ENCODE results near the gene AKNA.
"Not testable (repeated sequence)": the region's sequence is repeated elsewhere in the genome, so short reads cannot be mapped to it uniquely, and the experiment has no call there.

AKNA gene

DNA sequence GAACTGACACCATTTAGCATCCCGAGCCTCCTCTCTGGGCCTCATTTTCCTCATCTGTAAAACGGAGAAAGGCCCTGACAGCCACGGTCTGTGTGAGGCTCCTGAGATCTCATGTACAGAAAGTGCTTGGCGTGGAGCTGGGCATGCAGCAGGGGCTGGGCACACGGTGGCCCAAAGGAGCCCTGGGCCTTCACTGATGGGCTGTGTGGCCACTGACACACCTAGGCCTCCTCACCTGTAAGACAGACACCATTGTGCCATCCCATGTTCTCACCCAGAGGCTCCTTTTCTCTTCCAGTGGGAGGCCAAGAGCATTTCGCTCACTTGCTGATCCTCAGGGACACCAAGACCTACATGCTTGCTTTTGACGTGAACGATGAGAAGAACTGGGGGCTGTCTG lies 63.3 kb downstream of the AKNA start:
- H3K27ac ChIP-seq = no peak overlapping the region
- no peaks in the 10 kb centered on the region for H4K20me1 ChIP-seq
- TF ChIP-seq Cebpa-rat (IDR thresholded peaks at IDR 0.05) = no peak
- H3K9ac ChIP-seq = no peak overlapping the region
- H3K27me3 ChIP-seq = no peaks in the 10 kb centered on the region
- no peak overlapping the region for H3K4me2 ChIP-seq
- H3K4me1 ChIP-seq = no peaks in the 10 kb centered on the region
- no peak overlapping the region for H3K4me3 ChIP-seq
- no peaks in the 10 kb centered on the region for H3K36me3 ChIP-seq
- no peaks in the 10 kb centered on the region for H3K9me3 ChIP-seq

DNA sequence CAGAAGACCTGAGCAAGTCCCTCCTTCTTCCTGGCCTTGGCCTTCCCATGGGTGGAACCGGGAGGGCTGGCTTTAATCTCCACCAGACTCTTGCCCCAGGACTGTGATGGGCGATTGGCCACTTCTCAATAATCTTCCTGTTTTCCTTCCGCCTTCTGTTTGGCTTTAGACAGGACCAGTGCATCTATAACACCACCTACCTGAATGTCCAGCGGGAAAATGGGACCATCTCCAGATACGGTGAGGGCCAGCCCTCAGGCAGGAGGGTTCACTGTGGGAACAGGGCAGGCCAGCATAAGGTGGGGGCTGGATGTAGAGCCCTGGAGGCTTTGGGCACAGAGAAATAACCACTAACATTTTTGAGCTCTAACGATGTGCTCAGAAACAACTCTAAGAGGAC lies 63.9 kb downstream of the AKNA start:
- H3K4me1 ChIP-seq, H3K9me3 ChIP-seq, H3K27me3 ChIP-seq, H3K4me2 ChIP-seq, H3K36me3 ChIP-seq, H4K20me1 ChIP-seq, H3K4me3 ChIP-seq, H3K9ac ChIP-seq, H3K27ac ChIP-seq: not testable (repeated sequence)

DNA sequence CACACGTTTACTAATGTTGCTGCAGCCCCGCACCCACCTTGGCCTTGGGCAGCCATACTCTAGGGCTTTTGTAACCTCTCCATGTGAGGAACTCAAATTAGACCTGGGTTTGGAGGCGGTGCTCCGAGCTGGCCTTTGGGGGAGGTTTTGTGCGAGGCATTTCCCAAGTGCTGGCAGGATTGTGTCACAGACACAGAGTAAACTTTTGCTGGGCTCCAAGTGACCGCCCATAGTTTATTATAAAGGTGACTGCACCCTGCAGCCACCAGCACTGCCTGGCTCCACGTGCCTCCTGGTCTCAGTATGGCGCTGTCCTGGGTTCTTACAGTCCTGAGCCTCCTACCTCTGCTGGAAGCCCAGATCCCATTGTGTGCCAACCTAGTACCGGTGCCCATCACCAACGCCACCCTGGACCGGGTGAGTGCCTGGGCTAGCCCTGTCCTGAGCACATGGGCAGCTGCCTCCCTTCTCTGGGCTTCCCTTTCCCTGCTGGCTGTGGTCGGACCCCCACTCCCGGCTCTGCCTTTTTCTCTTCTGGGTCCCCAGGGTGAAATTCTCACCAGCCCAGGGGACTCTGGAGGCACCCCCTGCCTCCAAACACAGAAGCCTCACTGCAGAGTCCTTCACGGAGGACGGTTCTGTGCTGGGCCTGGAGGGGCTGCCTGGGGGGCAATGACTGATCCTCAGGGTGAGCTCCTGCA lies 64.8 kb downstream of the AKNA start, which contains the start of gene ORM1:
TSS of gene ORM1 (plus strand) at position 268 of the 701 bp plus-strand sequence. CDS start at position 304, 36 bp downstream.
- H4K20me1 ChIP-seq, H3K4me1 ChIP-seq, H3K4me3 ChIP-seq, H3K27me3 ChIP-seq, H3K9ac ChIP-seq, H3K27ac ChIP-seq, H3K36me3 ChIP-seq, H3K9me3 ChIP-seq, H3K4me2 ChIP-seq: not testable (repeated sequence)

DNA sequence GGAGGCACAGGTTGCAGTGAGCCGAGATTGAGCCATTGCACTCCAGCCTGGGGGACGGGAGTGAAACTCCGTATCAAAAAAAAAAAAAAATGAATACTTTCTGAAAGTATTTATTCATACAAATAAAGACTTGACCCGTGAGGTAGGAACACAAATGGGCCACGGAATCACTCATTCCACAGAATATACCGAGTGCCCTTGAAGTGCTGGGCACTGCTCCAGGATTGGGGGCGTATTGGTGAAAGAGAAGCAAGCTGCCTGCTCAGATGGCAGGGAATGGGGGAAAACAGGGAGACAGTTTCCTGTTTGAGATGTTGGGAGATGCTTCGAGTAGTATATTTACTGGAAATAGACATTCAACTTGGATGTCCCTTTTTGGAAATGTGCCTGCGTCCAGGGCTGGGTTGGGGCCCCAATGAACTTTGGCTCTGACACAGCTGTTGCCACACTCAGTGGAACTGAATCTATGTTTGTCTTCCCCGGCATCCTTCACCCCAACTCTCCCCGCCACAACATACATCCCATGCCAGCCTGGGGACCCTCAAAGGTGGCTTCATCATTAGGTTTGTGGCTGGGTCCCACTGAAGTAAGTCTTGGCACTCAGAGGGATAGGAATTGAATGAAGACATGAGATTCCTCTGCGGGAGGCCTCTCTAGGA lies 65.5 kb downstream of the AKNA start:
- not testable (repeated sequence) for H3K4me1 ChIP-seq, H3K4me3 ChIP-seq, H4K20me1 ChIP-seq, H3K36me3 ChIP-seq, H3K27me3 ChIP-seq, H3K27ac ChIP-seq, H3K9ac ChIP-seq, H3K9me3 ChIP-seq, H3K4me2 ChIP-seq

DNA sequence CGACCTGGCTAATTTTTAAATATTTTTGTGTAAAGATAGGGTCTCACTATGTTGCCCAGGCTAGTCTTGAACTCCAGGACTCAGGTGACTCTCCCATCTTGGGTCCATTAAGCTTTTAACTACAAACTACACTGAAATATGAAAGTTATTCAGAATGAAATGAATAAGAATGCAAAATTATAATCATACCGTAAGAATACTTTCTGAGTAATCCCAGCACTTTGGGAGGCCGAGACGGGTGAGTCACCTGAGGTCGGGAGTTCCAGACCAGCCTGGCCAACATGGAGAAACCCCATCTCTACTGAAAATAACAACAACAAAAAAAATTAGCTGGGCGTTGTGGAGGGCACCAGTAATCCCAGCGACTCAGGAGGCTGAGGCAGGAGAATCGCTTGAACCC lies 66.0 kb downstream of the AKNA start:
- Histone ChIP-seq H3K27ac (no peak overlapping the region), H3K9ac (no peak overlapping the region), H4K20me1 (no peaks in the 10 kb centered on the region), H3K4me1 (peaks cover 10% of the 10 kb centered on the region), H3K36me3 (no peaks in the 10 kb centered on the region), H3K27me3 (no peaks in the 10 kb centered on the region), H3K9me3 (no peaks in the 10 kb centered on the region), H3K4me3 (no peak overlapping the region), H3K4me2 (no peak overlapping the region)
- TF ChIP-seq Cebpa-rat (IDR thresholded peaks at IDR 0.05) = no peak

DNA sequence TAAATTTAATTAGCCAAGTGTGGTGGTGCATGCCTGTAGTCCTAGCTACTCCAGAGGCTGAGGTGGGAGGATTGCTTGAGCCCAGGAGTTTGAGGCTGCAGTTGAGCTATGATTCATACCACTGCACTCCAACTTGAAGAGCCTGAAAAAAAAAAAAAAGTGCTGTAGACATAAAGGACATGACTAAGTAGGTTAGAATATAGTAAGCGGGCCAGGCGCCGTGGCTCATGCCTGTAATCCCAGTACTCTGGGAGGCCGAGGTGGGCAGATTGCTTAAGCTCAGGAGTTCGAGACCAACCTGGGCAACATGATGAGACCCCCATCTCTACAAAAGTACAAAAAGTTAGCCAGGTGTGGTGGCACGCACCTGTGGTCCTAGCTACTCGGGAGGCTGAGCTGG lies 67.1 kb downstream of the AKNA start:
- H3K36me3 ChIP-seq, H3K27me3 ChIP-seq, H3K4me2 ChIP-seq, H3K4me3 ChIP-seq, H3K27ac ChIP-seq, H4K20me1 ChIP-seq, H3K9me3 ChIP-seq, H3K9ac ChIP-seq: not testable (repeated sequence)
- H3K4me1 ChIP-seq = peaks cover 18% of the 10 kb centered on the region

DNA sequence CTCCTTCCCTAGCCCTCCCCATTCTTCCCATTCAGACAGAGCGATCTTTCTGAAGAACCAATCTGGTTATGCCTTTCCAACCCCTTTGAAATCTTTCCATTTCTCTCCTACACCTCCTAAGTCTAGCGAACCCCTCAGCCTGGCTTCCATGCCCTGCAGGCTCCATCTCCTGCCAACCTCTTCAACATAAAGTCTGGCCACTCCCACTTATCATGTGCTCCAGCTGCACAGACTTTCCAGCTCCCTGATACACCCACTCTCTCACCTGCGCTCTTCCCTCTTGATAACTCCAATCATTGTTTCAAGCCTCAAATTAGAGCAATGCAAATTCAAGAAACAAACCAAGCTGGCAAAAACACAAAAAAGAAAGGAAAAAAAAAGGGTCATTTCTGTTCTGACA lies 68.6 kb downstream of the AKNA start:
- peaks cover 18% of the 10 kb centered on the region for H3K4me1 ChIP-seq
- no peak overlapping the region for H3K4me3 ChIP-seq
- no peak overlapping the region for H3K27ac ChIP-seq
- no peak overlapping the region for H3K9ac ChIP-seq
- no peak overlapping the region for H3K4me2 ChIP-seq
- H3K9me3 ChIP-seq = no peaks in the 10 kb centered on the region
- H4K20me1 ChIP-seq = no peaks in the 10 kb centered on the region
- H3K27me3 ChIP-seq = no peaks in the 10 kb centered on the region
- TF ChIP-seq Cebpa-rat (IDR thresholded peaks at IDR 0.05) = no peak
- no peaks in the 10 kb centered on the region for H3K36me3 ChIP-seq

DNA sequence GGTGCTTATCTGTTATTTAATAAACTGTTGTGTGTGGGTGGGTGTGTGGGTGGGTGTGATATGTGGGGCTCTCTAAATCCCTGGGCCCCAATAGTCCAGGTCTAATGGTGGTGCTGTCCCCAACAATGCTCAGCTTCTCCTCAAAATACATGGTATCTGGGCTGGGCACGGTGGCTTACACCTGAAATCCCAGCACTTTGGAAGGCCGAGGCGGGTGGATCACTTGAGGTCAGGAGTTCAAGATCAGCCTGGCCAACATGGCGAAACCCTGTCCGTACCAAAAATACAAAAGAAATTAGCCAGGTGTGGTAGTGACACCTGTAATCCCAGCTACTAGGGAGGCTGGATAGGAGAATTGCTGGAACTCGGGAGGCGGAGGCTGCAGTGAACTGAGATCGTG lies 69.4 kb downstream of the AKNA start:
- Histone ChIP-seq H3K36me3 (no peaks in the 10 kb centered on the region), H3K4me3 (no peak overlapping the region), H3K9ac (no peak overlapping the region), H3K27ac (peak overlapping the region; percentile 70; the same call in 1 of the 2 replicates), H4K20me1 (no peaks in the 10 kb centered on the region), H3K4me2 (no peak overlapping the region; the same call in 1 of the 2 replicates), H3K4me1 (peaks cover 18% of the 10 kb centered on the region), H3K27me3 (no peaks in the 10 kb centered on the region), H3K9me3 (no peaks in the 10 kb centered on the region)
- TF ChIP-seq Cebpa-rat (IDR thresholded peaks at IDR 0.05) = no peak

DNA sequence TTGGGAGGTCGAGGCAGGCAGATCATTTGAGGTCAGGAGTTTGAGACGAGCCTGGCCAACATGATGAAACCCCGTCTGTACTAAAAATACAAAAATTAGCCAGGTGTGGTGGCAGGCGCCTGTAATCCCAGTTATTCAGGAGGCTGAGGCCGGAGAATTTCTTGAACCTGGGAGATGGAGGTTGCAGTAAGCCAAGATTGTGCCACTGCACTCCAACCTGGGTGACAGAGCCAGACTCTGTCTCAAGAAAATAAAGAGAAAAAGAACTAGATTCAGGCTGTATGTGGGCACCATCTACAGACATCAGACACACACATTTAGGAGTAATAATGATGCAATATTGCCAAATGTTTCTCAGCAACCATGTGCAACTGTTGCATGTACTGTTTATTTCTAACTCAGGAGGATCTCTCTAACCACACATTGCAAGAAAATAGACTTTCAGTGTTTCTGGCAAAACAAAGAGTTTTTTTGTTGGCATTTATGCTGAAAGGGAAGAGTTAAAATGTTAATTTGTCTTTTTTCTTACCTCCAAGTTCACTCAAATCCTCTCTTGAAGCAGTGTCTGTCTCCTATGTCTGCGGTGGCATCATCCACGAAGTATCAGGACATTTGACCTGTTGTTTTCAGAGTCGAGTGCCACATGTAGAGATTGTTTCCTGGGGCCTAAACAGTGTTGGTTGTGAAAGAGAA lies 70.0 kb downstream of the AKNA start:
- Histone ChIP-seq H3K4me3 (no peak overlapping the region), H3K9me3 (no peaks in the 10 kb centered on the region), H3K27ac (peak overlapping the region; percentile 70), H3K27me3 (no peaks in the 10 kb centered on the region), H3K9ac (no peak overlapping the region), H4K20me1 (no peaks in the 10 kb centered on the region), H3K4me1 (peaks cover 18% of the 10 kb centered on the region), H3K36me3 (no peaks in the 10 kb centered on the region), H3K4me2 (peak overlapping the region; percentile 26; the same call in 1 of the 2 replicates)
- peak; percentile 85 for TF ChIP-seq Cebpa-rat (IDR thresholded peaks at IDR 0.05)

DNA sequence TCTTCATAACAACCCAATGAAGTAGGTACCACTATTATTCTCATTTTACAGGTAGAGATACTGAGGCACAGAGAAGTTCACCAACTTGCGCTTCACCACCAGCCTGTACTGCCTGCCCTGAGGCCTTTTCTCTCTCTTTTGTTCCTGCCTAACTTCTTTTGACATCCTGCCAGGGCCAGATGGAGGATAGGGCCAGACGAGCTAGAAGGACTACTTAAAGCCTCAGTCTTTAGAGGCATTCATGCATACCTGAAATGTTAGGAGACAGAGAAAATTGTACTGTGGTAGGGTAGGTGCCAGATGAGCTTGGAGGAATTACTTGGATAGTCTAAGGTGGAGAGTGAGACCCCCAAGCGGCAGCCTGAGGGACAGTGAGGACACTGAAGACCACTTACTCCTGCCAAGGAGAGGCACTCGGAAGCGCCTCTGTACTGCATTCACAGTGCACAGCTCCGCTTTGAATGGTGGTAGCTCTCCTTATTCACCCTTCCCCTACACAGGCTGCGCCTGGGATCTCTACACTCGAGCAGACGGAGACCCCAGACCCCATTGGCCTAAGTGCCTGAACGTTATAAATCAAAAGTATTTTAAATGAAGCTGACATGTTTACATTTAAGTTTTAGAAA lies 71.1 kb downstream of the AKNA start:
- Histone ChIP-seq H3K9ac (no peak overlapping the region; the same call in 1 of the 2 replicates), H3K27ac (peak overlapping the region; percentile 28; the same call in 1 of the 2 replicates), H4K20me1 (no peaks in the 10 kb centered on the region), H3K4me1 (peaks cover 18% of the 10 kb centered on the region), H3K36me3 (peaks cover 8% of the 10 kb centered on the region; the same call in 1 of the 2 replicates), H3K4me2 (peak overlapping the region; percentile 21; the same call in 1 of the 2 replicates), H3K27me3 (no peaks in the 10 kb centered on the region), H3K9me3 (no peaks in the 10 kb centered on the region), H3K4me3 (no peak overlapping the region)
- no peak for TF ChIP-seq Cebpa-rat (IDR thresholded peaks at IDR 0.05)

All from BLaER1 (cell line).